ENCODE measurements around the gene TMTC4.

TMTC4 gene

GRCh38 chr13:100667894-100668293 lies 6.7 kb downstream of the TMTC4 start:
- no peak for DNase-seq

GRCh38 chr13:100666124-100666523 lies 8.5 kb downstream of the TMTC4 start:
- no peak for DNase-seq

GRCh38 chr13:100665403-100665802 lies 9.2 kb downstream of the TMTC4 start:
- DNase-seq: no peak

- DNase-seq: no peak
Observed at GRCh38 chr13:100664171-100664900, 10.3 kb downstream of the TMTC4 start.

- DNase-seq: no peak
Observed at GRCh38 chr13:100662468-100663211, 12.0 kb downstream of the TMTC4 start.

- DNase-seq: no peak
Observed at GRCh38 chr13:100660761-100661160, 13.8 kb downstream of the TMTC4 start.

- DNase-seq: no peak
Observed at GRCh38 chr13:100659578-100659977, 15.0 kb downstream of the TMTC4 start.

GRCh38 chr13:100658363-100658762 lies 16.2 kb downstream of the TMTC4 start:
- no peak for DNase-seq

- no peak for DNase-seq
Observed at GRCh38 chr13:100657881-100658315, 16.7 kb downstream of the TMTC4 start.

GRCh38 chr13:100652510-100652909 lies 22.1 kb downstream of the TMTC4 start:
- DNase-seq: no peak

GRCh38 chr13:100650326-100650725 lies 24.3 kb downstream of the TMTC4 start:
- DNase-seq: no peak

GRCh38 chr13:100648354-100648753 lies 26.2 kb downstream of the TMTC4 start:
- no peak for DNase-seq

GRCh38 chr13:100646871-100647270 lies 27.7 kb downstream of the TMTC4 start:
- DNase-seq: no peak

GRCh38 chr13:100646030-100646673 lies 28.4 kb downstream of the TMTC4 start:
- no peak for DNase-seq

- DNase-seq: no peak
Observed at GRCh38 chr13:100645382-100645781, 29.2 kb downstream of the TMTC4 start.

- DNase-seq: no peak
Observed at GRCh38 chr13:100644371-100644770, 30.2 kb downstream of the TMTC4 start.

GRCh38 chr13:100637796-100638195 lies 36.8 kb downstream of the TMTC4 start:
- DNase-seq: no peak

- DNase-seq: no peak
Observed at GRCh38 chr13:100637380-100637779, 37.2 kb downstream of the TMTC4 start.

- no peak for DNase-seq
Observed at GRCh38 chr13:100636441-100636840, 38.2 kb downstream of the TMTC4 start.

GRCh38 chr13:100636004-100636403 lies 38.6 kb downstream of the TMTC4 start:
- DNase-seq: no peak

GRCh38 chr13:100634696-100635095 lies 39.9 kb downstream of the TMTC4 start:
- DNase-seq: no peak

GRCh38 chr13:100633461-100633860 lies 41.1 kb downstream of the TMTC4 start:
- DNase-seq: no peak

GRCh38 chr13:100630555-100630954 lies 44.0 kb downstream of the TMTC4 start:
- no peak for DNase-seq

GRCh38 chr13:100627120-100627519 lies 47.5 kb downstream of the TMTC4 start:
- no peak for DNase-seq

All from inflammatory macrophage treated with lipopolysaccharide for 1 hour (primary cell).